NT2/D1 (cell line): ENCODE results near the gene ST3GAL4.

ENCODE experiments used
- DNase-seq: peaks from one replicate; pipeline ENCODE4 v3.0.0-alpha.2; 2011; ENCODE audit warnings: low read depth, low spot score
- H3K27me3 ChIP-seq: 2 replicates; pipeline ENCODE4 v1.6.0; 2011; ENCODE audit warnings: mild to moderate bottlenecking; ENCODE audit not compliant: insufficient read length, insufficient read depth
- H3K36me3 ChIP-seq: 2 replicates; pipeline ENCODE4 v1.6.1; 2011; ENCODE audit warnings: mild to moderate bottlenecking, low read length, mixed read lengths; ENCODE audit not compliant: insufficient read depth, insufficient read length
- H3K4me1 ChIP-seq: 2 replicates; pipeline ENCODE4 v1.5.1; 2011; ENCODE audit not compliant: insufficient read depth, insufficient read length
- H3K4me3 ChIP-seq: 2 replicates; pipeline ENCODE4 v1.5.1; 2011; ENCODE audit warnings: low read depth; ENCODE audit not compliant: insufficient read length
- H3K9ac ChIP-seq: 2 replicates; pipeline ENCODE4 v1.6.0; 2011; ENCODE audit warnings: low read depth; ENCODE audit not compliant: insufficient read length
- H3K9me3 ChIP-seq: 2 replicates; pipeline ENCODE4 v1.5.1; 2011; ENCODE audit warnings: mild to moderate bottlenecking, low read length; ENCODE audit not compliant: insufficient read depth
- SUZ12 ChIP-seq: IDR thresholded peaks from 2 replicates; pipeline ENCODE4 v1.6.1; 2011; ENCODE audit not compliant: insufficient read length, insufficient read depth; ENCODE audit errors: extremely low read depth
- YY1 ChIP-seq: IDR thresholded peaks from 2 replicates; pipeline ENCODE4 v1.6.1; 2011; ENCODE audit not compliant: insufficient read length, insufficient read depth
- ZNF274 ChIP-seq: IDR thresholded peaks from 2 replicates; pipeline ENCODE4 v1.6.1; 2011; ENCODE audit warnings: mild to moderate bottlenecking, low read depth, low read length

The ST3GAL4 gene

DNA sequence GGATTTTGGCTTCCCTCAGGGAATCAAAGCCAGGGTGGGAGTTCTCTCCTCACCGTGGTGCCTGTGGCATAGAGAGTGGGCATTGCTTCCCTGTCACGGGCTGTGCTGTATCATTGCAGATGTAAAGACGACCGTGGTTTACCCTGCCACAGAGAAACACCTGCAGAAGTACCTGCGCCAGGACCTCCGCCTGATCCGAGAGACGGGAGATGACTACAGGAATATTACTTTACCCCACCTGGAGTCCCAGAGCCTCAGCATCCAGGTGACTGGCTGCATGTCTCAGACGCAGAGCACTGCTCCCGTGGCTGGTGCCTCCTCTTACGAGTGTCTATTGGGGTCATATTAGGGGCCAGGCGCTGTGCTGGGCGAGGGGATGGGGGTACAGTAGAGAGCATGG is 24.2 kb upstream of the ST3GAL4 start:
- Histone ChIP-seq H3K9me3 (no peaks in the 10 kb centered on the region), H3K36me3 (peaks cover 12% of the 10 kb centered on the region), H3K4me3 (no peak overlapping the region), H3K9ac (no peak overlapping the region), H3K4me1 (peaks cover 2% of the 10 kb centered on the region), H3K27me3 (no peaks in the 10 kb centered on the region)
- no peak for TF ChIP-seq ZNF274
- no peak for DNase-seq

- Histone ChIP-seq H3K27me3 (no peaks in the 10 kb centered on the region), H3K4me3 (no peak overlapping the region), H3K9me3 (no peaks in the 10 kb centered on the region), H3K4me1 (peaks cover 2% of the 10 kb centered on the region), H3K9ac (no peak overlapping the region), H3K36me3 (peaks cover 12% of the 10 kb centered on the region)
- TF ChIP-seq YY1 = no peak
- no peak for TF ChIP-seq SUZ12
- no peak for TF ChIP-seq ZNF274
- no peak for DNase-seq
Observed at GRCh38 chr11:126332221-126332711, 23.2 kb upstream of the ST3GAL4 start.

GRCh38 chr11:126333142-126333541 is 22.3 kb upstream of the ST3GAL4 start:
- Histone ChIP-seq H3K9me3 (no peaks in the 10 kb centered on the region), H3K27me3 (no peaks in the 10 kb centered on the region), H3K4me3 (no peak overlapping the region), H3K9ac (no peak overlapping the region), H3K36me3 (peaks cover 12% of the 10 kb centered on the region), H3K4me1 (peaks cover 2% of the 10 kb centered on the region)
- no peak for TF ChIP-seq YY1
- no peak for TF ChIP-seq ZNF274
- no peak for TF ChIP-seq SUZ12
- DNase-seq = no peak

DNA sequence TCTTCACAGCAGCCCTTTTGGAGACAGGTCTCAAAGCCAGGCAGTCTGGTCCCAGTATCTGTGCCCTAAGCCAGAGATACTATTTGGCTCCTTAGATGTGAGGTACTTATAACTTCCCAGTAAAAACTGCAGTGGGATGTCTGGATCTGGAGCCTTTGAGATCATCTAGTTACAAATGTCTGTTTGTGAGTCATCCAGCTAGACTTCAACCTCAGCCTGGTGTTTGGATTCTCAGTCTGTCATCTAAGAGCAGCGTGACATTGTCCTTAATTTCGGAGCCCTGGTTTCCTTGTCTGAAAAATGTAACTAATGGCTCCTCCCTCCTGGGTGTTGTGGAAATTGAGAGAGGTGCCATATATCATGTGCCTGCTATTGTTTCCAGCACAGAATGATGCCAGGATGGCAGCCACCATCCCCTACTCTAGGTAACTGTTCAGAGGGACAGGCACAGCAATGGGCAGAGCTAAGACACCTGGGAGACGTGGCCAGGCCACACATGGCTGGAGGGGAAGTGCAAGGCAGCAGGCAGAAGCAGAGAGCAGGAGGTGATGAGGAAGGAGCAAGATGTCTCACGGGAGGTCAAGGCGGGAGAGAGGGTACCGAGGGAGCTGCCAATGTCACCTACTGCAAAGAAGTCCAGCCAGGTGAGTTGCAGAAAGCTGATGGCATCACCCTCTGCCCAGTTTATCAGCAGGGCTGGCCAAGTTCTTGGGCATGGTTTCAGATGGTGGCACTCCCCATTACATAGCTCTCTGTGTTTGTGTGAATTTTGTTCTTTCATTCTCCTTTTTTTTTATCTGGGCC is 20.6 kb upstream of the ST3GAL4 start:
- peaks cover 12% of the 10 kb centered on the region for H3K36me3 ChIP-seq
- no peak for TF ChIP-seq YY1
- TF ChIP-seq SUZ12 = no peak
- TF ChIP-seq ZNF274 = no peak
- DNase-seq = no peak
- no peaks in the 10 kb centered on the region for H3K27me3 ChIP-seq
- H3K9ac ChIP-seq = no peak overlapping the region
- peaks cover 7% of the 10 kb centered on the region for H3K4me1 ChIP-seq
- H3K4me3 ChIP-seq = no peak overlapping the region
- H3K9me3 ChIP-seq = no peaks in the 10 kb centered on the region

- peaks cover 7% of the 10 kb centered on the region for H3K4me1 ChIP-seq
- H3K36me3 ChIP-seq = peaks cover 12% of the 10 kb centered on the region
- no peak for TF ChIP-seq ZNF274
- TF ChIP-seq SUZ12 = no peak
- no peak for TF ChIP-seq YY1
- H3K4me3 ChIP-seq = no peak overlapping the region
- no peak for DNase-seq
- no peaks in the 10 kb centered on the region for H3K27me3 ChIP-seq
- H3K9me3 ChIP-seq = no peaks in the 10 kb centered on the region
- H3K9ac ChIP-seq = no peak overlapping the region
Observed at GRCh38 chr11:126335463-126335760, 20.1 kb upstream of the ST3GAL4 start.

DNA sequence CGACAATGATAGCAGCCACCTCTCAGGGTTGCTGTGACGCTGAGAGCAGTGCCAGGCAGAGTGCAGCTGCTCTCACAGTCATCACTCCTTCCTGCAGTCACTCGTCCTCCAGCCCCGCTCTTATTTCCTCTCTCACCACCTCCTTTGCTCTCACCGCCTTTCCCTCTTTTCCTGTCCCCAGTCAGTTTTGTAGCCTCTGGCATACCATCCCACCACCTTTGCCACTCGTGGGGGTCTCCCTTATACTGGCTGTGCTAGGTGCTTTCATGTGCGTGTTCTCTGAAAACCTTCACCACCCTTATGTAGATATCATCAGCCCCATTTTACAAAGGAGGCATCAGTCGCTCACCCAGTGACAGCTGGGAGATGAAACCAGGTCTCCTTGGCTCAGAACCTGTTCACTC is 19.3 kb upstream of the ST3GAL4 start:
- no peak overlapping the region for H3K9ac ChIP-seq
- no peaks in the 10 kb centered on the region for H3K9me3 ChIP-seq
- peaks cover 7% of the 10 kb centered on the region for H3K4me1 ChIP-seq

GRCh38 chr11:126336671-126337101 is 18.8 kb upstream of the ST3GAL4 start:
- no peak for DNase-seq
- H3K27me3 ChIP-seq = no peaks in the 10 kb centered on the region
- H3K9ac ChIP-seq = no peak overlapping the region
- peaks cover 9% of the 10 kb centered on the region for H3K36me3 ChIP-seq
- peaks cover 7% of the 10 kb centered on the region for H3K4me1 ChIP-seq
- no peak for TF ChIP-seq ZNF274
- TF ChIP-seq YY1 = no peak
- no peak for TF ChIP-seq SUZ12
- H3K9me3 ChIP-seq = no peaks in the 10 kb centered on the region
- no peak overlapping the region for H3K4me3 ChIP-seq

More for the DNA sequence above, 19.3 kb upstream of the ST3GAL4 start:
- TF ChIP-seq ZNF274 (no peak), SUZ12 (no peak), YY1 (no peak)
- DNase-seq = no peak
- no peak overlapping the region for H3K4me3 ChIP-seq
- peaks cover 12% of the 10 kb centered on the region for H3K36me3 ChIP-seq
- no peaks in the 10 kb centered on the region for H3K27me3 ChIP-seq
